HUES6 (cell line): ENCODE data around the gene SPATA3.

Source experiments
- H3K27ac ChIP-seq: 2 replicates; pipeline ENCODE4 v1.7.0; 2013; ENCODE audit warnings: low read depth, mild to moderate bottlenecking, low read length, inconsistent platforms
- H3K27me3 ChIP-seq: 2 replicates; pipeline ENCODE4 v1.6.1; 2013; ENCODE audit warnings: low read length; ENCODE audit not compliant: control insufficient read depth, insufficient read depth
- H3K36me3 ChIP-seq: 2 replicates; pipeline ENCODE4 v1.6.1; 2013; ENCODE audit warnings: low read length; ENCODE audit not compliant: control insufficient read depth, insufficient read depth
- H3K4me1 ChIP-seq: 2 replicates; pipeline ENCODE4 v1.6.1; 2013; ENCODE audit warnings: low read length; ENCODE audit not compliant: control insufficient read depth, insufficient read depth
- H3K4me3 ChIP-seq: 2 replicates; pipeline ENCODE4 v1.5.1; 2013; ENCODE audit warnings: low read depth, low read length
- H3K9ac ChIP-seq: one replicate; pipeline ENCODE4 v1.6.1; 2013; ENCODE audit warnings: mild to moderate bottlenecking, low read length
- H3K9me3 ChIP-seq: 2 replicates; pipeline ENCODE4 v1.6.1; 2013; ENCODE audit warnings: low read depth, low read length; ENCODE audit not compliant: control insufficient read depth, insufficient read depth

The SPATA3 gene

GRCh38 chr2:230995821-230996220, at the start of gene SPATA3:
Gene SPATA3, plus strand, starts transcription at chr2:230996121. Its CDS starts 113 bp downstream, at chr2:230996234.
- Histone ChIP-seq H3K9ac (no peak within 1 kb of the TSS), H3K27ac (no peak within 1 kb of the TSS), H3K4me1 (no peaks in the 10 kb centered on the region), H3K27me3 (peaks cover 9% of the 10 kb centered on the region), H3K36me3 (no peaks in the 10 kb centered on the region), H3K9me3 (peaks cover 3% of the 10 kb centered on the region; the same call in 1 of the 2 replicates), H3K4me3 (no peak within 1 kb of the TSS)

DNA sequence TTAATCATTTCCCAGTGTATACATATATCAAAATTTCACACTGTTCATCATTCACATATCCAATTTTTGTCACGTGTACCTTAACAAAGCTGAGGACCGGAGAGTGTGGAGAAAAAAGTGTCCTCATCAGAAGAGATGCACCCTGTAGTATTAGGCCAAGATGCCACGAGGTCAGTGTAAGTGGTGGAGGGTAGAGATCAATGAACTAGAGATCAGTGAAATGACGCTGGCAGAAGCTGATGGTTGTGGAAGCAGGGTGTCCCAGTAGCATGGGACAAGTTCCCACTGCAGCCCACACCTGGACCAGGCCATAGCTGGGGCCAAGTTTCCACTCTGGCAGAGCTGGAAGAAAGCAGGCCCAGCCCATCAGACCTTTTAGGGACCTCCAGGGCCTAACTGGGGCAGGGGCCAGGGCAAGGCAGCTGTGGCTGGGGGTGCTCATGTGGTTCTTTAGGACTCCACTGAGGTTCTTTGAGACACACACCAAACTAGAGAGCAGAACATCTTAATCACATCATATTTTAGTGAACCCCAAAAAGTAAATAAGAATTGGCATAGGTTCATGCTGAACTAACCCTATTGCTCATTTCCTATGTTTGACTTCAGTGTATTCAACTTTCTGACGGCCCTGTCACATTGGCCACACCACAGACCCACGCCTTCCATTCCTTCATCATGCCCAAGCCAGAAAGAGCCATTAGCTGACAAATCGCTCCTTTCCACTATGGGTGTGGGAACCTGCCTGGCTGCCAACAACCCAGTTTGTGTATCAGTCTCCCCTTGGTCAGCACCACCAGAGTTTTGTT, 49.3 kb upstream of the SPATA3 start:
- no peaks in the 10 kb centered on the region for H3K4me1 ChIP-seq
- no peaks in the 10 kb centered on the region for H3K36me3 ChIP-seq
- H3K27ac ChIP-seq = no peak overlapping the region
- no peak overlapping the region for H3K9ac ChIP-seq
- no peak overlapping the region for H3K4me3 ChIP-seq
- H3K9me3 ChIP-seq = no peaks in the 10 kb centered on the region
- H3K27me3 ChIP-seq = no peaks in the 10 kb centered on the region

- Histone ChIP-seq H3K9ac (no peak overlapping the region), H3K9me3 (no peaks in the 10 kb centered on the region), H3K27ac (no peak overlapping the region)
Measured at GRCh38 chr2:230947235-230947576, 48.7 kb upstream of the SPATA3 start.

DNA sequence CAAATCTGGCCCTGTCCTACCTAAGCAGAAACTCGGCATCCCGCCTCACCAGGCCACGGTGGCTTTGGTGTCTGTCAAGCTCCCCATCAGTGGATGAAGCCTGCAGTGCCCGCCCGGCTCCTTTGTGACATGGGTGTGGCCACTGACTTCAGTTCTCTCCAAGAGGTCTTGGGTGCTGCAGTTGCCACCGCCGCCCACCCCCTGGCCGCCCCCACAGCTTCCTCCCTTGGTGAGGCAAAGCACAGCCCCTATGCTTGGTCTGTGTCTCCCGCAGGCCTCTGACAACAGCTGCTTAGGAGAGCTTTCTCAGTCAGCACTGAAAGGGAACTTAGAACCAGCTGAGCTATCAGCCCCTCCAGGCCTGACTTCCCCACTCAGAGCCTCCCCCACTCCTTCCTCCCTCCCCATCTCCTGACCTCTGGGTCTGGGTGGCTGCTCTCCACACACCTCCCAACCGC, 48.0 kb upstream of the SPATA3 start:
- Histone ChIP-seq H3K4me3 (no peak overlapping the region), H3K27me3 (no peaks in the 10 kb centered on the region), H3K9ac (no peak overlapping the region), H3K9me3 (no peaks in the 10 kb centered on the region), H3K36me3 (no peaks in the 10 kb centered on the region), H3K4me1 (no peaks in the 10 kb centered on the region), H3K27ac (no peak overlapping the region)

More at GRCh38 chr2:230947235-230947576, 48.7 kb upstream of the SPATA3 start:
- no peaks in the 10 kb centered on the region for H3K27me3 ChIP-seq
- no peak overlapping the region for H3K4me3 ChIP-seq
- H3K36me3 ChIP-seq = no peaks in the 10 kb centered on the region
- H3K4me1 ChIP-seq = no peaks in the 10 kb centered on the region

GRCh38 chr2:230949966-230950873, 45.7 kb upstream of the SPATA3 start:
- no peak overlapping the region for H3K27ac ChIP-seq
- no peaks in the 10 kb centered on the region for H3K4me1 ChIP-seq
- H3K9me3 ChIP-seq = no peaks in the 10 kb centered on the region
- H3K36me3 ChIP-seq = no peaks in the 10 kb centered on the region
- no peak overlapping the region for H3K4me3 ChIP-seq
- H3K9ac ChIP-seq = no peak overlapping the region
- H3K27me3 ChIP-seq = no peaks in the 10 kb centered on the region

DNA sequence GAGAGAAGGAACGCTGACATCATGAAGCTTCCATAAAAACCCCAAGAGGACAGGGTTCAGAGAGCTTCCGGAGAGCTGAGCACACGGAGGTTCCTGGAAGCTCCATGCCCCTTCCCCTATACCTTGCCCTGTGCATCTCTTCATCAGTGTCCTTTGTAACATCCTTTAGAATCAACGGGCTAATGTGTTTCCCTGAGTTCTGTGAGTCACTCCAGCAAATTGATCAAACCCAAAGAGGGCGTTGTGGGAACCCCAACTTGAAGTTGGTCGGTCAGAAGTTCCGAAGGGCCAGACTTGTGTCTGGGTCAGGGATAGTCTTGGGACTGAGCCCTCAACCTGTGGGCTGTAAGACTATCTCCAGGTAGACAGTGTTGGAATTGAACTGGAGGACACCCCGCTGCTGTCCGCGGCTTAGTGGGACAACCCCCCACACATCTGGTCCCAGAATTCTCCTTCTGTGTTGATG, 45.0 kb upstream of the SPATA3 start:
- H3K27ac ChIP-seq = no peak overlapping the region
- H3K9ac ChIP-seq = no peak overlapping the region
- no peaks in the 10 kb centered on the region for H3K9me3 ChIP-seq
- H3K27me3 ChIP-seq = no peaks in the 10 kb centered on the region
- H3K4me3 ChIP-seq = no peak overlapping the region
- no peaks in the 10 kb centered on the region for H3K4me1 ChIP-seq
- H3K36me3 ChIP-seq = no peaks in the 10 kb centered on the region

- Histone ChIP-seq H3K9me3 (no peaks in the 10 kb centered on the region), H3K27ac (no peak overlapping the region), H3K4me1 (no peaks in the 10 kb centered on the region), H3K36me3 (no peaks in the 10 kb centered on the region), H3K9ac (no peak overlapping the region), H3K4me3 (no peak overlapping the region), H3K27me3 (no peaks in the 10 kb centered on the region)
Measured at GRCh38 chr2:230951396-230951795, 44.5 kb upstream of the SPATA3 start.

- no peaks in the 10 kb centered on the region for H3K9me3 ChIP-seq
- H3K9ac ChIP-seq = no peak overlapping the region
- no peak overlapping the region for H3K4me3 ChIP-seq
- H3K27ac ChIP-seq = no peak overlapping the region
- H3K36me3 ChIP-seq = no peaks in the 10 kb centered on the region
- peaks cover 4% of the 10 kb centered on the region; the same call in 1 of the 2 replicates for H3K4me1 ChIP-seq
- H3K27me3 ChIP-seq = peaks cover 6% of the 10 kb centered on the region; the same call in 1 of the 2 replicates
Measured at GRCh38 chr2:230952226-230952956, 43.5 kb upstream of the SPATA3 start.

DNA sequence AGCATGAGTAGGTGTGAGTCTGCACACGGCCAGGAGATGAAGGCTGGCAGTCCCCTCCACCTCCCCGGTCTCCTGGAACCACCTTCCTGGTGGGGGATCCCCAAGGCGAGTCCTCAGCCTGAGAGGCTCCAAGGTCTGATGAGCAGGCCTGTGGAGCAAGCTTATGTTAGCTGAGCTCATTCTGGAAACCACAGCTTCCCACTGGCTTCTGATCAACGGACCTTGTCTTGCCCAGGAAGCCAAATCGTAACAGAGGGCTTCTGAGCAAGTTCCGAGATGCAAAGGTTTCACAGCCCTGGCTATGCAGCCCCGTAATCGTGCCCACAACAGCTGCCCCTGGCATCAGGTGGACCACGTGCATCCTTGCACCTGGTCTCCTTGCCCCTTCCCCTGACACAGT, 42.1 kb upstream of the SPATA3 start:
- H3K4me1 ChIP-seq = peaks cover 9% of the 10 kb centered on the region
- H3K9me3 ChIP-seq = no peaks in the 10 kb centered on the region
- H3K4me3 ChIP-seq = no peak overlapping the region
- H3K36me3 ChIP-seq = no peaks in the 10 kb centered on the region
- peaks cover 16% of the 10 kb centered on the region for H3K27me3 ChIP-seq
- no peak overlapping the region for H3K27ac ChIP-seq
- H3K9ac ChIP-seq = no peak overlapping the region

DNA sequence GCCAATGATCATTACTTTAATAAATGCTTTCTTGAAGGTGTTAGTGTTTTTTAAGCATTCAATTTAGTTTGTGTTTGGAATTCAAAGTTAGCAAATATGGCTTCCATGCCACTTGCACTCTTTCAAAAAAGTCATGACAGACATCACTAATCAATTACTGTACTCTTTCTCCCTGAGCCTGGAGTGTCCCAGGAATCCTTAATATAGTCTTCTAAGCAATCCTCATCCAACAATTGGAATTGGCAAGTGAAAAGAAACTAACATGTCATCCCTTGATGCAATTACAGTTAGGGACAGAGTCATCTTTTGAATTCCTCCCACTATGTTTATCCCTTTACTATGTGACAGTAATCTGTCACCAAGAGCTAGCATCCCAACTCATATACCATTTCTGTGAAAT, 41.2 kb upstream of the SPATA3 start:
- Histone ChIP-seq H3K27me3 (peaks cover 16% of the 10 kb centered on the region), H3K36me3 (no peaks in the 10 kb centered on the region), H3K9me3 (no peaks in the 10 kb centered on the region), H3K9ac (no peak overlapping the region), H3K4me1 (peaks cover 9% of the 10 kb centered on the region), H3K4me3 (no peak overlapping the region), H3K27ac (no peak overlapping the region)
